Activated B cell treated with CpG ODN at 0.5 μM for 24 hours (primary cell): Measurements from ENCODE around the gene SCARB2. TPM values are rescaled to one million over a fixed set of nuclear protein-coding genes. Genes with fewer than 3 reads are reported as not detected.

Experiments used
- ATAC-seq: fragments of 200-7000 bp; cut with Tn5 transposase; one replicate; pipeline ENCODE4 v1.10.0; 2021; ENCODE audit warnings: low read depth, mild to moderate bottlenecking, moderate library complexity
- CTCF ChIA-PET: fragments of 350-600 bp; sonication (Branson Sonifier 250); formaldehyde crosslinking; loops from one replicate; lab custom pipeline; 2021; ENCODE audit warnings: antibody characterized with exemption; lab: Charles Lee
- POLR2A ChIA-PET: fragments of 350-600 bp; sonication (Branson Sonifier 250); formaldehyde crosslinking; loops from one replicate; lab custom pipeline; 2021; ENCODE audit warnings: antibody characterized with exemption; lab: Charles Lee
- DNase-seq: peaks from one replicate; pipeline ENCODE4 v3.0.0; 2022
- H3K27ac Mint-ChIP-seq: one replicate; pipeline ENCODE4 v1.8.0; 2020; ENCODE audit warnings: mixed read lengths
- H3K27me3 Mint-ChIP-seq: one replicate; pipeline ENCODE4 v1.8.0; 2021; ENCODE audit warnings: mixed read lengths
- H3K36me3 Mint-ChIP-seq: one replicate; pipeline ENCODE4 v1.8.0; 2021; ENCODE audit warnings: low read depth, mixed read lengths
- H3K4me1 Mint-ChIP-seq: one replicate; pipeline ENCODE4 v1.8.0; 2021; ENCODE audit warnings: mixed read lengths
- H3K4me3 Mint-ChIP-seq: one replicate; pipeline ENCODE4 v1.8.0; 2020; ENCODE audit warnings: mild to moderate bottlenecking, mixed read lengths
- H3K9me3 Mint-ChIP-seq: one replicate; pipeline ENCODE4 v1.8.0; 2020; ENCODE audit warnings: mixed read lengths
- intact Hi-C: fragments of 100-400 bp; cut with micrococcal nuclease; formaldehyde crosslinking; loops from one replicate; pipeline ENCODE4 v1.15.1; 2024
- total RNA-seq: library from RNA; stranded (reverse); gene quantifications from 2 replicates; pipeline ENCODE4 v1.2.3, GENCODE V29; 2022
- TF ChIP-seq, protein P1 (sequence below): fragments of 200-600 bp; IDR thresholded peaks from one replicate; pipeline ENCODE4 v1.8.0; 2022; ENCODE audit warnings: antibody characterized with exemption, mild to moderate bottlenecking

The SCARB2 gene
- total RNA-seq, 1 donor from 2014 or later, result 21.8 TPM

DNA sequence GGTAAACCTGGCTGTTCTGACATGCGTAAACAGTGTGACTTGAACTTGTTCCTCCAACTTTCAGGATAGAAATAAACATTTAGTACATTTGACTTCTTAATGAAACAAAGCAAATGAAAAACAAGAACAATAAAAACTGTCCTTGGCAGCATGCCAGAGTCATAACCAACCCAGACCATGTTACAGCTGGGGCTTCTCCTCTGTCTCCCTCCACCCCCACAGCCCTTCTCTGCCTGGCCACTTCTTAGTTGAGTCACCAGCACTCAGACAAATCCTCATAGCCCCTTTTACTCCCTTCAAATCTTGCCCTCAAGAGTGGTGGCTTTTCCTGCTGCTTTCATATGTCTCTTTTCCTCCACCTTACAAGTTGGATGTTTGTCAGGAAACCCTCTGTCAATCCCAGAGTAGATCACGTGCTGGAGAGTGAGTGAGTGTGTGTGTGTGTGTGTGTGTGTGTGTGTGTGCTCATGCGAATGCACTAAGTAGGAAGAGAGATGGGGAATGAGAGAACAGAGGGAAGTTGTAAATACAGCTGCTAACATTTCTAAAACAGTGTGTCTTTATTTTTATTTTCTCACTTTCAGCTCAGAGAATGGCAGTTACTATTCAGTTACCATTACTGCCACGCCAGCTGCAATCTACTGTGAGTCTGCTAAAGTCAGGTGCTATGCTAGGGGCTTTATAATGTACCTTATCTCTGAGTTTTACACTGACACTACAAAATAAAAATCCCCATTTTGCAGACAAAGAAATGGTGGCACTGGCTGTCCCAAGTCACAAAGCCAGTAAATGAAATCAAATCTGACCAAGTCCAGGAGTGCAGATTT, 15.0 kb downstream of the SCARB2 start:
- TF ChIP-seq, protein P1, sequence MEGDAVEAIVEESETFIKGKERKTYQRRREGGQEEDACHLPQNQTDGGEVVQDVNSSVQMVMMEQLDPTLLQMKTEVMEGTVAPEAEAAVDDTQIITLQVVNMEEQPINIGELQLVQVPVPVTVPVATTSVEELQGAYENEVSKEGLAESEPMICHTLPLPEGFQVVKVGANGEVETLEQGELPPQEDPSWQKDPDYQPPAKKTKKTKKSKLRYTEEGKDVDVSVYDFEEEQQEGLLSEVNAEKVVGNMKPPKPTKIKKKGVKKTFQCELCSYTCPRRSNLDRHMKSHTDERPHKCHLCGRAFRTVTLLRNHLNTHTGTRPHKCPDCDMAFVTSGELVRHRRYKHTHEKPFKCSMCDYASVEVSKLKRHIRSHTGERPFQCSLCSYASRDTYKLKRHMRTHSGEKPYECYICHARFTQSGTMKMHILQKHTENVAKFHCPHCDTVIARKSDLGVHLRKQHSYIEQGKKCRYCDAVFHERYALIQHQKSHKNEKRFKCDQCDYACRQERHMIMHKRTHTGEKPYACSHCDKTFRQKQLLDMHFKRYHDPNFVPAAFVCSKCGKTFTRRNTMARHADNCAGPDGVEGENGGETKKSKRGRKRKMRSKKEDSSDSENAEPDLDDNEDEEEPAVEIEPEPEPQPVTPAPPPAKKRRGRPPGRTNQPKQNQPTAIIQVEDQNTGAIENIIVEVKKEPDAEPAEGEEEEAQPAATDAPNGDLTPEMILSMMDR, result no peak
- H3K4me1 Mint-ChIP-seq, result peaks cover 58% of the 10 kb centered on the region

DNA sequence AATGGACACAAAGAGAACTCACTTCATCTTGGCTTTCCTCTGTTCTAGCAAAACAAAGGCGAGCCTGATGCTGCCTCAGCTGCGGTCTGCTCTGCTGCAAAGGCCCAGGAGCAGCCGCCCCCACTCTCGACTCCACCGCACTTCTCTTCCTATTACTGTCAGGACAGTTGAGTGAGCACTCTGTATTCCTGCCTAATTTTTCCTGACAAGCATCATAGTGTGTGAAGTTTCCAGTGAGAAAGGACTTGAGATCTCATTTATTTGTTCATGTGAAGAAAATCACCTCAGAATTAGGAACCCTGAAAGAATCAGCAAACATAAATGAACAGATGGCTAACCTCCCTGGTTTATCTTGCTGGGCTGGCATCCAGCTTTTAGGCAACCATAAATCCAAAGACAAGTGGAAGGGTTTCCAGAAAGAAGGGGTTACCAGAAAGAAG, 15.6 kb downstream of the SCARB2 start:
- POLR2A ChIA-PET, result interaction anchor here (1.6 to 3.0 kb wide), 2 partner anchors 15 to 49 kb away, joined by 4 to 25 read pairs; partner anchors contain the start of genes NUP54 and SCARB2
- TF ChIP-seq, protein P1, result no peak
- Mint-ChIP-seq H3K27ac (peak overlapping the region; percentile 51), H3K4me3 (no peak overlapping the region), H3K9me3 (no peaks in the 10 kb centered on the region), H3K36me3 (peaks cover 25% of the 10 kb centered on the region), H3K4me1 (peaks cover 58% of the 10 kb centered on the region), H3K27me3 (no peaks in the 10 kb centered on the region)
- CTCF ChIA-PET, result interaction anchor here (4.5 kb wide), 1 partner anchor 18 kb away, joined by 26 read pairs; no protein-coding TSS in a partner anchor
- intact Hi-C loops, result loop anchor here (2.0 to 5.0 kb wide), 2 partner anchors 49 to 299 kb away; partner anchors contain the start of gene NUP54
- ATAC-seq (no peak), DNase-seq (no peak)

More for the DNA sequence above, 15.0 kb downstream of the SCARB2 start:
- Mint-ChIP-seq H3K27me3 (no peaks in the 10 kb centered on the region), H3K27ac (peak overlapping the region; percentile 51), H3K9me3 (no peaks in the 10 kb centered on the region), H3K4me3 (peak overlapping the region; percentile 1), H3K36me3 (peaks cover 19% of the 10 kb centered on the region)
- ChIA-PET CTCF (interaction anchor here (2.4 to 4.5 kb wide), 2 partner anchors 11 to 19 kb away, joined by 10 to 26 read pairs; no protein-coding TSS in a partner anchor), POLR2A (interaction anchor here (0.6 to 3.0 kb wide), 4 partner anchors 14 to 882 kb away, joined by 3 to 25 read pairs (median 4); partner anchors contain the start of genes NUP54 and SCARB2)
- intact Hi-C loops, result loop anchor here (1.0 to 5.0 kb wide), 3 partner anchors 15 to 299 kb away; partner anchors contain the start of genes NUP54 and SCARB2
- DNase-seq (no peak), ATAC-seq (no peak)

DNA sequence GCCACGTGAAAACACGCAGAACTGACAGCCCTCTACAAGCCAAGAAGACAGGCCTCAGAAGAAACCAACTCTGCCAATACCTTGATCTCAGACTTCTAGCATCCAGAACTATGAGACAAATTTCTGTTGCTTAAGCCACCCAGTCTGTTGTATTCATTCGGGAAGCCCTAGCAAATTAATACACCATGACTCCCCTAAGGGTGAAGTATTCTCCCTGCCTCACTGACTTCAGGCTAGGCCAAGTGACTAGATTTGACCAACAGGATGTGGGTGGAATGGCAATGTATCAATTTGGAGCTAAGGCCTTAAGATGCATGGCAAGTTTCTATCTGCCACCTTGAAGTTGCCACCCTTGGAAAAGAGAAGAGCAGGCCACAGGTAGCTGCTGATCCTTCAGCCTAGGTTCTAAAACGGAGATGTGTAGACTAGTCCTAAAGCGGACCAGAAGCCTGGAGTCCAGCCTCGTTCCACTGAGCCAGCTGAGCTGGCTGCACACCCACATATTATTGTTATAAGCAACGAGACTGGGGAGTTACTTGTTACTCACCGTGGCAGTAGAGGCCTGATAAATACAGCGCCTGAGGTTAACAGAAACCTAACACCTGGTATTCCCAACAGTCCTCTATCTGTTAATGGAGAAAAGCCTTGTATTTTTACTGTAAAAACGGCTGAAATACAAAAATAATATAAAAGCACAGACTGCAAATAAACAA, 16.4 kb downstream of the SCARB2 start:
- TF ChIP-seq, protein P1, result no peak
- ChIA-PET CTCF (interaction anchor here (1.0 to 4.5 kb wide), 2 partner anchors 16 to 17 kb away, joined by 3 to 26 read pairs; partner anchors contain the start of gene SCARB2), POLR2A (no interaction called here)
- Mint-ChIP-seq H3K4me3 (no peak overlapping the region), H3K27ac (no peak overlapping the region), H3K9me3 (peaks cover 2% of the 10 kb centered on the region), H3K27me3 (no peaks in the 10 kb centered on the region), H3K4me1 (peaks cover 56% of the 10 kb centered on the region), H3K36me3 (peaks cover 33% of the 10 kb centered on the region)
- no peak for ATAC-seq
- DNase-seq, result no peak
- intact Hi-C loops, result loop anchor here (5.0 kb wide), 1 partner anchor 300 kb away; no protein-coding TSS in a partner anchor

DNA sequence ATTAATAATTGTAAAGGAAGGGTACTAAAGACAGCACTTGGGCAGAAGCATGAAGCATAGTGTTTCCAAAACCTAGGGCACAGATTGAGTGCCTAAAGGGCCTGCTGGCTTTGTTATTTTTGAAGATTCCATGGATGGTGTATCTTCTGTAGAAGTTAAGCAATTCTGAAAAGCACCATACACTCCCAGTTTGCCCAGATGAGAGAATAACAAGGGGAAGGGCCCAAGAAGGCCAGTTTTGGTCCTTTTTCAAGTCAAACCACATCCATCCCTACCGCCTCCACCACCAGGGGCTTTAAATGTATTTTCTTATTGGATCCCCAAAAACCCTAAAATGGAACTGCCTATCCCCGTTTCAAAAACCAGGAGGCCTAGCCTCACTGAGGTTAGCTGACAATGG, 17.2 kb downstream of the SCARB2 start:
- intact Hi-C loops, result loop anchor here (5.0 kb wide), 1 partner anchor 301 kb away; no protein-coding TSS in a partner anchor
- H3K36me3 Mint-ChIP-seq, result peaks cover 40% of the 10 kb centered on the region
- no peak overlapping the region for H3K4me3 Mint-ChIP-seq
- ChIA-PET POLR2A (no interaction called here), CTCF (interaction anchor here (1.0 to 4.5 kb wide), 2 partner anchors 16 to 17 kb away, joined by 3 to 26 read pairs; partner anchors contain the start of gene SCARB2)
- TF ChIP-seq, protein P1, result no peak
- peaks cover 5% of the 10 kb centered on the region for H3K9me3 Mint-ChIP-seq
- H3K27ac Mint-ChIP-seq, result no peak overlapping the region
- H3K27me3 Mint-ChIP-seq, result no peaks in the 10 kb centered on the region
- no peak for DNase-seq
- no peak for ATAC-seq
- peaks cover 56% of the 10 kb centered on the region for H3K4me1 Mint-ChIP-seq
